ENCODE results near the gene LRRC52. TPM values are rescaled to one million over a fixed set of nuclear protein-coding genes. Genes with fewer than 3 reads are reported as not detected.
A peak's percentile ranks its signal among the peaks of the same experiment; 100 is the strongest.

LRRC52 gene
- polyA plus RNA-seq, 2 of the 4 experiments (the other 2 are of a cell fraction) = not detected

DNA sequence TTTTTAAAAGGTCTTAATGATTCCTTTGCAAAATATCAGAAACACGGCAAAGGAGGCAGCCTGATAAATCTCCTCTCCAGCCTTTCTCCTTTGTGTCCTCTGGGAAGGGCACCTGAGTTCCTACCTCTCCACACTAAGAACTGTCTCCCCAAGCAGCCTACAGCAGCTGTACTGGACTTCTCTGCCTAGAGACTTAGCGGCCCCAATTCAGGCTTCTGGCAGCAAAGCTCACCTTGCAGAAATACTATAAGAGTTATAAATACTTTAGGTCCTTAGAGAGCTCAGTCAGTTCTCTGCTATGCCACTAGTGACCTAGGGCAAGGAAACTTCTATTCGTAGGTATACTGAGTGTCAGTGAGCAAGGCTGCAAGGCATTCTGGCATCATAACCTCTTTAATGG lies 33.9 kb downstream of the LRRC52 start:
- TF ChIP-seq HEYL (CRISPR knock-in tag; IDR thresholded peaks at IDR 0.05) = no peak
- TF ChIP-seq HOXA7 (CRISPR knock-in tag; IDR thresholded peaks at IDR 0.05) = no peak
- TF ChIP-seq EP300 (IDR thresholded peaks at IDR 0.05) = no peak
- no peak for TF ChIP-seq KDM1A (IDR thresholded peaks at IDR 0.05; ENCODE audit: low read depth)
- TF ChIP-seq NFE2L2 (conservative IDR thresholded peaks at IDR 0.05; ENCODE audit: low read length) = no peak
- TF ChIP-seq FOSB (CRISPR knock-in tag; IDR thresholded peaks at IDR 0.05) = no peak
- no peak for TF ChIP-seq ESRRA (IDR thresholded peaks at IDR 0.05; ENCODE audit: borderline replicate concordance, low read length)
- no peak for TF ChIP-seq KDM5A (IDR thresholded peaks at IDR 0.05)
- TF ChIP-seq MAZ (IDR thresholded peaks at IDR 0.05; ENCODE audit: borderline replicate concordance, low read depth, low read length) = no peak
- TF ChIP-seq RARB (CRISPR knock-in tag; IDR thresholded peaks at IDR 0.05) = no peak
- TF ChIP-seq, protein P1, sequence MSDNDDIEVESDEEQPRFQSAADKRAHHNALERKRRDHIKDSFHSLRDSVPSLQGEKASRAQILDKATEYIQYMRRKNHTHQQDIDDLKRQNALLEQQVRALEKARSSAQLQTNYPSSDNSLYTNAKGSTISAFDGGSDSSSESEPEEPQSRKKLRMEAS (IDR thresholded peaks at IDR 0.05) = no peak
- no peak for TF ChIP-seq RCOR1 (IDR thresholded peaks at IDR 0.05; ENCODE audit: low read depth, low read length)
- TF ChIP-seq CBX2 (IDR thresholded peaks at IDR 0.05; ENCODE audit: borderline replicate concordance, low read depth) = no peak
- no peak for TF ChIP-seq JUN (IDR thresholded peaks at IDR 0.05)
- no peak for TF ChIP-seq JUNB (IDR thresholded peaks at IDR 0.05)
- TF ChIP-seq ZC3H11A (IDR thresholded peaks at IDR 0.05) = no peak
- no peak for TF ChIP-seq SMC3 (IDR thresholded peaks at IDR 0.05)
- TF ChIP-seq, protein P2, sequence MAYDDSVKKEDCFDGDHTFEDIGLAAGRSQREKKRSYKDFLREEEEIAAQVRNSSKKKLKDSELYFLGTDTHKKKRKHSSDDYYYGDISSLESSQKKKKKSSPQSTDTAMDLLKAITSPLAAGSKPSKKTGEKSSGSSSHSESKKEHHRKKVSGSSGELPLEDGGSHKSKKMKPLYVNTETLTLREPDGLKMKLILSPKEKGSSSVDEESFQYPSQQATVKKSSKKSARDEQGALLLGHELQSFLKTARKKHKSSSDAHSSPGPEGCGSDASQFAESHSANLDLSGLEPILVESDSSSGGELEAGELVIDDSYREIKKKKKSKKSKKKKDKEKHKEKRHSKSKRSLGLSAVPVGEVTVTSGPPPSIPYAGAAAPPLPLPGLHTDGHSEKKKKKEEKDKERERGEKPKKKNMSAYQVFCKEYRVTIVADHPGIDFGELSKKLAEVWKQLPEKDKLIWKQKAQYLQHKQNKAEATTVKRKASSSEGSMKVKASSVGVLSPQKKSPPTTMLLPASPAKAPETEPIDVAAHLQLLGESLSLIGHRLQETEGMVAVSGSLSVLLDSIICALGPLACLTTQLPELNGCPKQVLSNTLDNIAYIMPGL (CRISPR knock-in tag; IDR thresholded peaks at IDR 0.05; ENCODE audit: borderline replicate concordance) = no peak
- ChIA-PET CTCF (interaction anchor here (0.7 to 2.0 kb wide), 3 partner anchors 10 to 210 kb away, joined by 3 to 7 read pairs (median 4); no protein-coding TSS in a partner anchor), POLR2A (no interaction called here)
- Histone ChIP-seq H3K27ac (no peak overlapping the region), H3K4me1 (no peaks in the 10 kb centered on the region), H3K4me2 (no peak overlapping the region), H3K4me3 (no peak overlapping the region), H3K9me3 (no peaks in the 10 kb centered on the region)
- DNase-seq (ENCODE audit: low read depth in 1 of 2, low spot score in 1 of 2) = no peak
- 24% methylated on average over 3 of the region's 3 CpGs for WGBS (ENCODE audit: missing lambda C conversion rate)
- no peak for FAIRE-seq
- no peak for ATAC-seq

DNA sequence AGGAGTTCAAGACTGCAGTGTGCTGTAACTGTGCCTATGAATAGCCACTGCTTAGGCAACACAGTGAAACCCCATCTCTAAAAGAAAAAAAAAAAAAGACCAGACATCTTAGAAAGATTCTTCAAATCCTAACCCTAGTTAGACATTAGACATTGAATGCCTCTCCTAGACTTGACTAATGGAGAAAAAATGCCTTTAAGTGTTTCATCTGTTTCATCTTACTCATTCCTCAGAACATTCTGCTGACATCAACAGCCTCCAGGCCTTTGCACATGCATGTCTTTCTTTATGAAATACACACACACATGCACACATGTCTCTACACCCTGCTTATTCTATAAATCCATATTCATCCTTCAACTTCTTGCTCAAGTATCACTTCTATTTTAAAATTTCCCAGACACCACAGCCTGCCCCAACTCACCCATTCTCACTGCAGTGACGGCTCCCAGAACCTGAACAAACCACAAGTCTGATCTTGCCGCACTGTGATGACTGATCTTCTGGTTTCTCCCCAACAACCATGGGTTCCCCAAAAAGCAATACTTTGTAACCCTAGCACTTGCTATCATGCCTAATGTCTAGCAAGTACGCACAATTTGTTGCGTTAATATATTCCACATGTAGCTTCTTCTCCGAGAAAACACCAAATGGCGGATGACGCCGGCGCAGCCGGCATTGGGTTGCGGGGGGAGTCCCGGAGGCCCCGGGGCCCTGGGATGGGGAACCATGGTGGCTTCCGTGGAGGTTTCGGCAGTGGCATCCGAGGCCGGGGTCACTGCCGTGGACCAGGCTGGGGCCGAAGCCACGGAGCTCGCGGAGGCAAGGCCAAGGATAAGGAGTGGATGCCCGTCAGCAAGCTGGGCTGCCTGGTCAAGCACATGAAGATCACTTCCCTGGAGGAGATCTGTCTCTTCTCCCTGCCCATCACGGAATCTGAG lies 37.4 kb downstream of the LRRC52 start:
- DNase-seq (ENCODE audit: low read depth in 1 of 2, low spot score in 1 of 2) = no peak
- H3K4me3 ChIP-seq = no peak overlapping the region
- FAIRE-seq = no peak
- ChIA-PET CTCF (interaction anchor here (1.1 to 1.7 kb wide), 3 partner anchors 11 to 188 kb away, joined by 4 to 6 read pairs (median 5); no protein-coding TSS in a partner anchor), POLR2A (no interaction called here)
- no peaks in the 10 kb centered on the region for H3K9me3 ChIP-seq
- H3K4me2 ChIP-seq = no peak overlapping the region
- 0 out of 6 replicates have a peak, but pooled peaks of 1 of the 2 experiments have one; percentile 32 for ATAC-seq
- no peaks in the 10 kb centered on the region for H3K4me1 ChIP-seq
- H3K27ac ChIP-seq = no peak overlapping the region
- TF ChIP-seq ESRRA (IDR thresholded peaks at IDR 0.05; ENCODE audit: borderline replicate concordance, low read length) = no peak
- TF ChIP-seq MYC (IDR thresholded peaks at IDR 0.05; ENCODE audit: borderline replicate concordance, low read length) = no peak
- TF ChIP-seq, protein P3, sequence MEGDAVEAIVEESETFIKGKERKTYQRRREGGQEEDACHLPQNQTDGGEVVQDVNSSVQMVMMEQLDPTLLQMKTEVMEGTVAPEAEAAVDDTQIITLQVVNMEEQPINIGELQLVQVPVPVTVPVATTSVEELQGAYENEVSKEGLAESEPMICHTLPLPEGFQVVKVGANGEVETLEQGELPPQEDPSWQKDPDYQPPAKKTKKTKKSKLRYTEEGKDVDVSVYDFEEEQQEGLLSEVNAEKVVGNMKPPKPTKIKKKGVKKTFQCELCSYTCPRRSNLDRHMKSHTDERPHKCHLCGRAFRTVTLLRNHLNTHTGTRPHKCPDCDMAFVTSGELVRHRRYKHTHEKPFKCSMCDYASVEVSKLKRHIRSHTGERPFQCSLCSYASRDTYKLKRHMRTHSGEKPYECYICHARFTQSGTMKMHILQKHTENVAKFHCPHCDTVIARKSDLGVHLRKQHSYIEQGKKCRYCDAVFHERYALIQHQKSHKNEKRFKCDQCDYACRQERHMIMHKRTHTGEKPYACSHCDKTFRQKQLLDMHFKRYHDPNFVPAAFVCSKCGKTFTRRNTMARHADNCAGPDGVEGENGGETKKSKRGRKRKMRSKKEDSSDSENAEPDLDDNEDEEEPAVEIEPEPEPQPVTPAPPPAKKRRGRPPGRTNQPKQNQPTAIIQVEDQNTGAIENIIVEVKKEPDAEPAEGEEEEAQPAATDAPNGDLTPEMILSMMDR (IDR thresholded peaks at IDR 0.05) = no peak
- no peak for TF ChIP-seq KDM5A (IDR thresholded peaks at IDR 0.05)
- TF ChIP-seq GATA3 (IDR thresholded peaks at IDR 0.05; ENCODE audit: borderline replicate concordance) = no peak
- no peak for TF ChIP-seq CHD4 (IDR thresholded peaks at IDR 0.05; ENCODE audit: borderline replicate concordance)
- no peak for TF ChIP-seq RNF2 (IDR thresholded peaks at IDR 0.05; ENCODE audit: borderline replicate concordance, low read depth)
- TF ChIP-seq RFX5 (IDR thresholded peaks at IDR 0.05) = no peak
- TF ChIP-seq, protein P4, sequence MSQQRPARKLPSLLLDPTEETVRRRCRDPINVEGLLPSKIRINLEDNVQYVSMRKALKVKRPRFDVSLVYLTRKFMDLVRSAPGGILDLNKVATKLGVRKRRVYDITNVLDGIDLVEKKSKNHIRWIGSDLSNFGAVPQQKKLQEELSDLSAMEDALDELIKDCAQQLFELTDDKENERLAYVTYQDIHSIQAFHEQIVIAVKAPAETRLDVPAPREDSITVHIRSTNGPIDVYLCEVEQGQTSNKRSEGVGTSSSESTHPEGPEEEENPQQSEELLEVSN (IDR thresholded peaks at IDR 0.05; ENCODE audit: borderline replicate concordance, low read depth) = no peak
- TF ChIP-seq POLR2A (IDR thresholded peaks at IDR 0.05; ENCODE audit: low read length) = no peak
- TF ChIP-seq CBX8 (IDR thresholded peaks at IDR 0.05) = no peak
- TF ChIP-seq NR3C1 (IDR thresholded peaks at IDR 0.05) = no peak
- WGBS (ENCODE audit: missing lambda C conversion rate) = 80% methylated on average over 24 of the region's 24 CpGs
